ENCODE data around the gene ZNF385B. TPM values are rescaled to one million over a fixed set of nuclear protein-coding genes. Genes with fewer than 3 reads are reported as not detected.

Gene ZNF385B
- total RNA-seq, 2 donors from 2014 or later = under 0.01 TPM; not detected in 1

DNA sequence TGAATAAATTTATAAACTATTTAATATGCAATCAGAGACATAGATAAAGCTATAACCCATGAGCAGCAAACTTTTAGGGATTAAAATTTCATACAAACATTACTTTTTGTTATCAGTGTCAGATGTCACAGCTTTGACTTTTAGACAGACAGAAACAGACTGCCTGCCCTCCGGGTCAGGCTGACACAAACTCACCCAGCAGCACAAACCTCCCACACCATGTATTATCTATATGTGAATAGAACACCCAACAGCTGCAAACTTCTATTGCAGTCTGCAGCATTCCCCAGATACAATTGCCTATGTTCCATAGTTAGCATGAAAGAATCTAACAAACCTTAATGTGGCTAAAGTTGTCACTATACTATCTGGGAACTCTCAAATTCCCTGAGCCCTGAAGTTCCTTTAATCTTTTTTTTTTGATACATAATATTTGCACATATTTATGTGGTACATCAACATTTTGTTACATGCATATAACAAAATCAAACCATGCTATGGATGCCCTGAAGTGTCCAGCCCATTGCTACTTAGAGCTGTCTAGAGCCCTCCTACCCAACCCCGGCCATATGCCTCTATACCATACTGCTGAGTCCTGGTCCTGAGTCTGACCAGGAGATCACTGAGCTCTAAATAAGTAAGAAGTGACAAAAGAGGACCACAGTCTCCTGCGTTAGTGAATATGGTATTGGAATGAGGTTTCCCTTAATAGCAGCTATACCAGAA, 214.4 kb downstream of the ZNF385B start:
- intact Hi-C loops (cut with DNase I) = no loop called here
- ATAC-seq = no peak
- no peaks in the 10 kb centered on the region for H3K4me1 ChIP-seq
- no peak for DNase-seq
- H3K27me3 ChIP-seq = no peaks in the 10 kb centered on the region
- no peaks in the 10 kb centered on the region for H3K36me3 ChIP-seq (replicated peaks in 1 of 2; ENCODE audit: insufficient read depth in 1 of 2, low read depth in 2 of 2)
- H3K4me3 ChIP-seq = no peak overlapping the region
- TF ChIP-seq, protein P1, sequence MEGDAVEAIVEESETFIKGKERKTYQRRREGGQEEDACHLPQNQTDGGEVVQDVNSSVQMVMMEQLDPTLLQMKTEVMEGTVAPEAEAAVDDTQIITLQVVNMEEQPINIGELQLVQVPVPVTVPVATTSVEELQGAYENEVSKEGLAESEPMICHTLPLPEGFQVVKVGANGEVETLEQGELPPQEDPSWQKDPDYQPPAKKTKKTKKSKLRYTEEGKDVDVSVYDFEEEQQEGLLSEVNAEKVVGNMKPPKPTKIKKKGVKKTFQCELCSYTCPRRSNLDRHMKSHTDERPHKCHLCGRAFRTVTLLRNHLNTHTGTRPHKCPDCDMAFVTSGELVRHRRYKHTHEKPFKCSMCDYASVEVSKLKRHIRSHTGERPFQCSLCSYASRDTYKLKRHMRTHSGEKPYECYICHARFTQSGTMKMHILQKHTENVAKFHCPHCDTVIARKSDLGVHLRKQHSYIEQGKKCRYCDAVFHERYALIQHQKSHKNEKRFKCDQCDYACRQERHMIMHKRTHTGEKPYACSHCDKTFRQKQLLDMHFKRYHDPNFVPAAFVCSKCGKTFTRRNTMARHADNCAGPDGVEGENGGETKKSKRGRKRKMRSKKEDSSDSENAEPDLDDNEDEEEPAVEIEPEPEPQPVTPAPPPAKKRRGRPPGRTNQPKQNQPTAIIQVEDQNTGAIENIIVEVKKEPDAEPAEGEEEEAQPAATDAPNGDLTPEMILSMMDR (IDR thresholded peaks at IDR 0.05) = no peak
- TF ChIP-seq POLR2A (IDR thresholded peaks at IDR 0.05) = no peak
- no peaks in the 10 kb centered on the region for H3K9me3 ChIP-seq
- H3K27ac ChIP-seq = no peak overlapping the region
- WGBS, 2 donors = 79 to 81% methylated on average over 3 of the region's 3 CpGs

DNA sequence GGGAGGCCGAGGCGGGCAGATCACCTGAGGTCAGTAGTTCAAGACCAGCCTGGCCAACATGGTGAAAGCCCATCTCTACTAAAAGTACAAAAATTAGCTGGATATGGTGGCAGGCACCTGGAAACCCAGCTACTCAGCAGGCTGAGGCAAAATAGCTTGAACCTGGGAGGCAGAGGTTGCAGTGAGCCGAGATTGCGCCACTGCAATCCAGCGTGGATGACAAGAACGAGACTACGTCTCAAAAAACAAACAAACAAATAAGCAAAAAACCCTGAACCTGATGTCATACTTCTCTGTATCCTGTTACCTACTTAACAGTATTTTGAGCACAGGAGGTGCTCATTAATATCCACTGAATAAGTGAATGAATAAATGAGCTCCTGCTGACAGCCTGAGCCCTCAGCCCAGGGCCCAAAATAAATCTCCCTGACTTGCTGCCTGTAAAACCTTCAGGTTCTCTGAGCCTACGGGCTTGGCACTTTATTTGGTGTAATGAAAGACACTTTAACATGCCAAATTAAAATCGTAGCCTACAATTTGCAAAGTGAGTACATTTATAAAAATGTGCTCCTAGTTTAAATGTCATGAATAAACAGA, 215.1 kb downstream of the ZNF385B start:
- DNase-seq (no peak), ATAC-seq (no peak)
- no peak overlapping the region for H3K4me3 ChIP-seq
- no peak for TF ChIP-seq POLR2A (IDR thresholded peaks at IDR 0.05)
- TF ChIP-seq, protein P1 (IDR thresholded peaks at IDR 0.05) = no peak
- H3K9me3 ChIP-seq = no peaks in the 10 kb centered on the region
- no peak overlapping the region for H3K27ac ChIP-seq
- intact Hi-C loops (cut with DNase I) = no loop called here
- H3K4me1 ChIP-seq = no peaks in the 10 kb centered on the region
- no peaks in the 10 kb centered on the region for H3K27me3 ChIP-seq
- 74 to 79% methylated on average over 9 of the region's 9 CpGs for whole genome bisulfite sequencing, 2 donors
- no peaks in the 10 kb centered on the region for H3K36me3 ChIP-seq (replicated peaks in 1 of 2; ENCODE audit: insufficient read depth in 1 of 2, low read depth in 2 of 2)

DNA sequence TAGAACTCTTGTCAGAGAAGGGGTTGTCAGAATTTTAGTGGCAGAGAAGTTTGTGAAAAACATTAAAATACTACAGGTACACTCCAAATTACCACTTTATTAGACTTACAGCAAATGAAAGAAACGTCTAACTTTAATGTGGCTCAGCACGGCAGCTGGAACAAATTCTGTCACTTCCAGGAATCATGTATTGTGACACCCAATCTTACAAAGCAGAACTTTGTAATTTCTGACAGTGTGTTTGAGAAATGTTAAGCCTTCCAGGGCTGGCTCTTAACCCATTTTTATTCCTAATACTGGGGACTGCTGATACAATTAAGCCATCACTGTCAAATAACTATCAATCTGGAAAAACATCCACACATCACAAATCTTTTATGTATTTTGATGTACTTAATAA, 216.4 kb downstream of the ZNF385B start:
- Histone ChIP-seq H3K4me1 (no peaks in the 10 kb centered on the region), H3K27me3 (no peaks in the 10 kb centered on the region), H3K9me3 (no peaks in the 10 kb centered on the region), H3K4me3 (no peak overlapping the region), H3K36me3 (replicated peaks in 1 of 2; ENCODE audit: insufficient read depth in 1 of 2, low read depth in 2 of 2) (no peaks in the 10 kb centered on the region), H3K27ac (no peak overlapping the region)
- TF ChIP-seq POLR2A (IDR thresholded peaks at IDR 0.05) = no peak
- TF ChIP-seq, protein P1 (IDR thresholded peaks at IDR 0.05) = no peak
- DNase-seq = no peak
- intact Hi-C loops (cut with DNase I) = no loop called here
- WGBS, 2 donors = 86 to 96% methylated on average over 2 of the region's 2 CpGs
- no peak for ATAC-seq

DNA sequence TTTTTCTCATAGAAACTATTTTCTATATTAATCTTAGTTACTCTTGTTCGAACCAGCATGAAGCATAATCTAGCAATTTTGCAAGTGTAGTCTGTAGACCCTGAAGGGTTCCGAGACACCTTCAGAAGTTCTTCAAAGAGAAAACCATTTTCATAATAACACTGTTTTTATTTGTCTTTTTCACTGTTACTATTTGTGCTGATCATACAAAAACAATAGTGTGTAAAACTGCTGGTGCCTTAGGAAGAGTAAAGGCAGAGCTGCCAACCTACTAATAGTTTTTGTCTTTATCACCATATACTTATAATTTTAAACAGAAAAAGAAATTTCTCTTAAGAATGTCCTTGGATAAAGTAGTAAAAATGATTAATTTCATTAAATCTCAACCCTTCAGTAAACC, 218.9 kb downstream of the ZNF385B start:
- TF ChIP-seq, protein P1 (IDR thresholded peaks at IDR 0.05) = no peak
- TF ChIP-seq POLR2A (IDR thresholded peaks at IDR 0.05) = no peak
- H3K36me3 ChIP-seq (replicated peaks in 1 of 2; ENCODE audit: insufficient read depth in 1 of 2, low read depth in 2 of 2) = no peaks in the 10 kb centered on the region
- no peaks in the 10 kb centered on the region for H3K27me3 ChIP-seq
- peaks cover 2% of the 10 kb centered on the region for H3K4me1 ChIP-seq
- no peak for DNase-seq
- no peak overlapping the region for H3K27ac ChIP-seq
- no peaks in the 10 kb centered on the region for H3K9me3 ChIP-seq
- H3K4me3 ChIP-seq = no peak overlapping the region
- no peak for ATAC-seq
- WGBS, 2 donors = 84 to 95% methylated on average over 2 of the region's 2 CpGs
- intact Hi-C loops (cut with DNase I) = no loop called here

DNA sequence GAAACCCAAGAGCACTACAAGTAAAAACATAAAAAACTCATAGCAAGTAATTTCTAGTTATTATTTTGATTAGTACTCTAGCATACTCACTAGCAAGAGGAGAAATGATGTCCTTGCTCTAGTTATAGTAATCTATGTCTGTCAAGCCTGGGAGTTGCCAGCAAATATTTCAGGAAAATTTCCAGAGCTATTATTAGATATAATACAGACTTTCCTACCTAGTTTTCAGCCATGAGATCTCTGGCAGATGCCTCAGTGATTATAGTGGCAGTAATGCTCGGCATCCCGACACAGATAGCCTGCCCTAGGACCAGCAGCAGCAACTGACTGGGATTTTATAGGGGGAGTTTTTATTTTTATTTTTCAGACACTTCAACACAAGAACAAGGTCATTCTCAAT, 224.4 kb downstream of the ZNF385B start:
- WGBS, 2 donors = 0 to 10% methylated on average over 2 of the region's 2 CpGs
- no peak overlapping the region for H3K27ac ChIP-seq

More for the DNA sequence above, 224.4 kb downstream of the ZNF385B start:
- no peak for TF ChIP-seq POLR2A (IDR thresholded peaks at IDR 0.05)
- TF ChIP-seq, protein P1 (IDR thresholded peaks at IDR 0.05) = no peak
- peaks cover 0 to 6% (median 0%) of the 10 kb centered on the region in 3 donors for H3K9me3 ChIP-seq
- DNase-seq = no peak
- no peaks in the 10 kb centered on the region for H3K36me3 ChIP-seq (replicated peaks in 1 of 2; ENCODE audit: insufficient read depth in 1 of 2, low read depth in 2 of 2)
- no peak for ATAC-seq
- no peak overlapping the region for H3K4me3 ChIP-seq
- H3K4me1 ChIP-seq = peaks cover 17% of the 10 kb centered on the region
- no peaks in the 10 kb centered on the region for H3K27me3 ChIP-seq
- intact Hi-C loops (cut with DNase I) = no loop called here

All from body of pancreas (tissue), 4 donors.